H54 (cell line): ENCODE results near the gene CELSR1.

Experiments
- DNase-seq: peaks from one replicate; pipeline ENCODE4 v3.0.0; 2011; ENCODE audit warnings: low spot score, mixed read lengths; ENCODE audit not compliant: insufficient read length
- FAIRE-seq: peaks from 3 replicates; lab custom pipeline; 2011; peaks lifted over from hg19 to GRCh38; lab: Jason Lieb, UNC
- POLR2A ChIP-seq: IDR thresholded peaks from 2 replicates; pipeline ENCODE4 v1.6.1; 2011; ENCODE audit warnings: low read depth, mild to moderate bottlenecking, low read length

The CELSR1 gene

DNA sequence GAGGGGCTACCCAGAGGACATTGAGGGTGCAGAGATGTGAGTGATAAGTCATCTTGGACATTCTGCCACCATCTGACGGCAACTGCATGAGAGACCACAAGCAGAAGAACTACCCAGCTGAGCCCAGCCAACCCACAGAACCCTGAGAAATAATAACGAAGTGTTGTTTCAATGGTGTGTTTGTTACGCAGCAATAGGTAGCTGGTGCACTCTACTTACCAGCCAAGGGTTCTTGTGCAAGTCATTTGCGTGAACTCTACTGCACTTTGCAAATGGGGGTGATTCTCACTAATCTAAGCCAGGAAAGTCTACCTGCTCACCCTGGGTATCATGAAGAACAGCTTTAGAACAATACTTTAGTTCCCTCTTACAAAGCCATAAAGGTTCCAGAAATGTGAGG, 15.8 kb upstream of the CELSR1 start:
- no peak for TF ChIP-seq POLR2A
- FAIRE-seq (no peak), DNase-seq (no peak)

- TF ChIP-seq POLR2A: no peak
- FAIRE-seq (no peak), DNase-seq (no peak)
Measured at GRCh38 chr22:46551996-46552395, 14.6 kb upstream of the CELSR1 start.

GRCh38 chr22:46551321-46551720, 13.9 kb upstream of the CELSR1 start:
- FAIRE-seq: no peak
- TF ChIP-seq POLR2A: no peak
- no peak for DNase-seq

DNA sequence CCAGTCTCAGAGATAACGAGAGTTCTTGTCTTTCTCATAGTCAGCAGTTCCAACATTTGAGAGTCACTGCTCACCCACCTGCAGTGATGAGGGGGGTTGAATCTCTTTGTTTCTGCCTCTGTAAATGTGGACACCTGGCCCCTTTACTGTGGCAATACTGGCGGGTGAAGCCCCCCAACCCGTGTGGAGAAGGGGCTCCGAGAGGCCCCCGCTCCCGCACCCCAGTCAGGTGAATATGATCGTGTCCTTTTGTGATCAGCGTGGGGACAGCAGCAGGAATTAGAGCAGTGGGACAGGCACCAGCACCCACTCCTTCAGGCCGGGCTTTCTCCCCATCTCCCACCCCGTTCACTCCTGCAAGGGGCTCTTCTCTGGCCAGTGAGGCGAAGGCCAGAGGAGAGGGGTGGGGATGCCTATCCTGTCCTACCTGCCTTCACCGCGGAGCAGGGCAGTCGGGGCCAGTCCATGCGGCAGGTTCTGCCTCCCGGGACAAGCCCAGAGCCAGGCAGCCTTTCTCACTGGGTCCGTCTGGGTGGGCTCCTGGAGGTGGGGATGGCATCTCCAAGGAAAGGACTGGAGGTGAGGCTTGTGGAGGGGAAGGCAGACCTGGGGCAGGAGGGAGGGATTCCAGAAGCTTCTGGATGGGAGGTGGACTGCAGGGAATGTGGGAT, 12.7 kb upstream of the CELSR1 start:
- no peak for TF ChIP-seq POLR2A
- no peak for DNase-seq
- FAIRE-seq: no peak

GRCh38 chr22:46549563-46549840, 12.1 kb upstream of the CELSR1 start:
- DNase-seq: no peak
- no peak for FAIRE-seq
- no peak for TF ChIP-seq POLR2A

DNA sequence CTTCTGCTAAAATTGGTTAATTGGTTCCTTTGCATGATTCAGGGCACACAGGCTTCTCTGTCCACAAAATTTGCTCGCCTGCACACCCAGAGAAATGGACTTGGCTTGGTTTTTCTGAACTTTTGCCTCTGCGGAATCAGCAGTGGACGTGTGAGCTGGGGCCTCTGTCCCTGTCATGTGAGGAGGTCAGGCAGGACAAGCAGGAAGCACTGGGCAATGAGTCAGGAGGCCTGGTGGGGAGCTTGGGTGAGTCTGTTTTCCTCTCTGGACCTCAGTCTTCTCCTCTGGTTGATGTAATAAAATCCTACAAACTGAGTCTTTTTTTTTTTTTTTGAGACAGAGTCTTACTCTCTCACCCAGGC, 10.4 kb upstream of the CELSR1 start:
- DNase-seq: peak; percentile 68
- FAIRE-seq: no peak
- TF ChIP-seq POLR2A: no peak

DNA sequence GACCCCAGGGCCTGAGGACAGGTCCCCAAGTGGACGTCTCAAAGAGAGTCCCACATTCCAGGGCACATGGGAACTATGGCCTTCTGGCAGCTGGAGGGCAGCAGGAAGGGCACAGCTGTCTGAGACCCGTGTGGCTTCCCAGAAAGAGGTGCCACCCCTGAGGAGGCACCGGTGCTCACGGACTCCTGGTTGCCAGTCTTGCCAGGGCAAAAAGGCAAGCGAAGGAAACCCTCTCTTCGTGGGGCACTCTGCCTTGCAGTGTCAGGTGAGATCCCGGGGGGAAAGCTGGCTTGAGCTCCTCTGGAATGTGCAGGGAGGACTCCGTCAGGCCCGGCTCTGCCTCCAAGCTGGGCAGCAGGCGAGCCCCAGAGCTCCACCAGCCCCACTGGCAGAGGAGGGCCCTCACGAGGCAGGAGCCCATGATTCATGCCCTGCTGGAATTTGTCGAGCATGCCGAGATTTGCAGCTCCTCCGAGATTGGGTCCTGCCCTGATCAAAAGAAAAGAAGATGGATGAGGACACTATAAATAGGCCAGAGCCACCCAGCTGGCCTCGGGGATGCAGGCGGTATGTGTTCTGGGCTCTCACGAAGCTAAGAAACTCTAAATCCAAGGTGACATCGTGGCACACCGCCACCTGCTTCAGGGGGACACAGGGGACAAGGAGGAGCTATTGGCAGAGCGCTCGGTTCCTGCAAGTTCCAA, 9.9 kb upstream of the CELSR1 start:
- FAIRE-seq (no peak), DNase-seq (peak; percentile 78)
- peak; percentile 29; the same call in 1 of the 2 replicates for TF ChIP-seq POLR2A

DNA sequence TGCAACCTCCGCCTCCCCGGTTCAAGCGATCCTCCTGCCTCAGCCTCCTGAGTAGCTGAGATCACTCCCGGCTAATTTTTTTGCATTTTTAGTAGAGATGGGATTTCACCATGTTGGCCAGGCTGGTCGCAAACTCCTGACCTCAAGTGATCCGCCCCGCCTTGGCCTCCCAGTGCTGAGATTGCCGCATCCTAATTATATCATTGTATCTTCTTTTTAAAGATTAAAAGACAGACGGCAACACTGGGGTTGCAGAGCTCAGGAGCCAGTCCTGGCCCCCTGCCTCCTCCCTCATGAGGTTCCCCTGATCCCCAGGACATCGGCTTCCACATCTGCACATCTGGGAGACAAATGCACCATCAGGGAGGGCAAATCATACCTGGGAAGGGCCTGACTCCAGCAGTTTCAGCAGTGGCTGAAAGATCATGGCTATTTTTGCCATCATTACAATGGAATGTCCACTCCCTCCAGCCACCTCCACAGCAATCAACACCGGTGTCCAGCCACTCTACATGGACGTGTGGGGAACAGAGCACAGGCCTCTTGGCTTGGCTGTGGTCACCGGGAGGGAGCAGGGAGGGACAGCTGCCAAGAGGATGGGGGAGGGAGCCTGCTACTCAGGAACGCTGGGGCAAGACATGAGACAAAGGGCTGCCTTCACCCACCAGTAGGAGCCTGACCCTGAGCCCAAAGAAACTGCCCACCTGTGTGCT, 9.2 kb upstream of the CELSR1 start:
- no peak for FAIRE-seq
- TF ChIP-seq POLR2A: no peak

GRCh38 chr22:46545086-46545792, 7.8 kb upstream of the CELSR1 start:
- TF ChIP-seq POLR2A: no peak
- FAIRE-seq (no peak), DNase-seq (no peak)

More for the DNA sequence above, 9.2 kb upstream of the CELSR1 start:
- no peak for DNase-seq

DNA sequence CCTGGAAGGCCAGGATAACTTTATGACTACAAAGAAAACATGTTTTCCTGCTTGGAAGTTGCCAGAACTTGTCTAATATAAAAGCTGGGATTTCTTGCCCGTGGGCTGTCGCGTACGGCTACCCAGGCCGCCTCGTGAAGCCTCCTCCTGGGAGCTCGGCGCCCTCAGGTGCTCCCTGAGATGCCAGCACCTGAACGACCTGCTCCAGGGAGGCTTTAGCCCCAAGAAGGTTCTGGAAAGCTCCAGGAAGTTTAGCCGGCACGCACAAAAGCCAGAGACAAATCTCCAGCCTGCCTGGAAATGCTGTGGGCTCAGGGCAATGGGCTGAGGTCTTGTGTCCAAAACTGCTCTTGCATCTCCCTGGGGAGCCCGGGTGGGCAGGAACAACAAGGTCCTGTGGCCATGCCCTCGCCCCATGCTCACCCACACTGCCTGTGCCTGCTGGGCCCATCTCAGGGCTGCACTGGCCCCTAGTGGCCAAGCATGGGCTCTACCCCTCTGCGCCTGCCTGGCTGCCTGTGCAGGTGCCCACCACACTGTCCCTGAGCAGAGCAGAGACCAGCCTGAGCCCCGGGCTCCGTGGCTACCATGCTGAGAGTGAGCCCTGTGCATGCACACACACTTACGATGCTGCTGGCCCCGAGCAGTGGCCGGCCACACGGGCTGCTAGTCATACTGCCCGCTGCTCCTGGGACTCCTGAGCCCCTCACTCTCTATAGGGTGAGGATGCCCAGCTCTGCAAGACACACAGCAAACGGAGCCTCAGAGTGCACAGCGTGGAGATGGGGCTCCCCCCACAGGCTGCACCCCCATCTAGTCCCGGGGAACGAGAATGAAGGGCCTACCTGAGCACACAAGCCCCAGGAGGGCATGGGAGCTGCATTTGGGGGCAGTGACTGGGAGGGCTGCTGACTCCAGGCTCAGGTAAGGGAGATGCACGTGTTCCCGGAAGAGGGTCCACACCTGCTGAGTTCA, 4.9 kb upstream of the CELSR1 start:
- DNase-seq (peak; percentile 81), FAIRE-seq (no peak)
- no peak for TF ChIP-seq POLR2A

- no peak for FAIRE-seq
- TF ChIP-seq POLR2A: no peak
Measured at GRCh38 chr22:46541536-46541935, 4.1 kb upstream of the CELSR1 start.

DNA sequence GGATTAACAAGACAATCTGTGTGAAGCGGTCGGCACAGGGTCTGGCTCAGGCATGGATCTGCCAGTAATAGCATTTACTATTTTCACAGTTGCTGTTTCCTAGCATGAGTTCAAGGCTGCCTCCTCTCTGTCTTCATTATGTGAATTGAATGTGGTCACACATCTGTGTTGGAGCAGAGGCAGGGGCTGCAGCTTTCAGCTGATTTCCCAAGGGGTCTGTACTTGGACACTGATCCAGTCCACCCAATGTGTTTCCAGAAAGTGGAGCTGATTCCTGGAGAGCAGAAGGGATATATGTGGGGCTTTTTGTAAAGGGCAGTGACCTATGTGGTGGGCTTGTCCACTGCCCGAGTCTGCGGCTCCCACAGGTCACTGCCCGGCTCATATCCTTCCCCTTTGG, 3.5 kb upstream of the CELSR1 start:
- FAIRE-seq (no peak), DNase-seq (no peak)
- TF ChIP-seq POLR2A: no peak

More at GRCh38 chr22:46541536-46541935, 4.1 kb upstream of the CELSR1 start:
- DNase-seq: no peak

GRCh38 chr22:46539169-46539568, 1.7 kb upstream of the CELSR1 start:
- no peak for TF ChIP-seq POLR2A
- DNase-seq: no peak
- FAIRE-seq: no peak
